GM12891 (cell line): ENCODE data around the gene RHBDD2.

Source experiments
- PAX5 ChIP-seq: IDR thresholded peaks from 2 replicates; pipeline ENCODE4 v1.6.1; 2011; ENCODE audit warnings: low read length, moderate library complexity, mild to moderate bottlenecking; ENCODE audit not compliant: insufficient read depth, severe bottlenecking
- POLR2A ChIP-seq: IDR thresholded peaks from 2 replicates; pipeline ENCODE4 v1.6.1; 2011; ENCODE audit warnings: low read depth, low read length, control low read depth
- POU2F2 ChIP-seq: IDR thresholded peaks from 2 replicates; pipeline ENCODE4 v1.6.1; 2011; ENCODE audit warnings: low read depth, mild to moderate bottlenecking, control low read depth, low read length, moderate library complexity
- SPI1 ChIP-seq: IDR thresholded peaks from 2 replicates; pipeline ENCODE4 v1.6.1; 2011; ENCODE audit warnings: low read depth, low read length, control low read depth
- TAF1 ChIP-seq: IDR thresholded peaks from 2 replicates; pipeline ENCODE4 v1.6.1; 2011; ENCODE audit warnings: low read depth, low read length, control low read depth

- TF ChIP-seq TAF1 (no peak), POLR2A (no peak), SPI1 (no peak), POU2F2 (no peak), PAX5 (no peak)
These were observed 3.4 kb upstream of the RHBDD2 start for GRCh38 chr7:75875113-75876080.
